ENCODE measurements around the gene PER1.
"Not testable (repeated sequence)": the region's sequence is repeated elsewhere in the genome, so short reads cannot be mapped to it uniquely, and the experiment has no call there.

The PER1 gene

GRCh38 chr17:8120520-8121406 is 31.4 kb downstream of the PER1 start:
- peak; percentile 64 for DNase-seq

DNA sequence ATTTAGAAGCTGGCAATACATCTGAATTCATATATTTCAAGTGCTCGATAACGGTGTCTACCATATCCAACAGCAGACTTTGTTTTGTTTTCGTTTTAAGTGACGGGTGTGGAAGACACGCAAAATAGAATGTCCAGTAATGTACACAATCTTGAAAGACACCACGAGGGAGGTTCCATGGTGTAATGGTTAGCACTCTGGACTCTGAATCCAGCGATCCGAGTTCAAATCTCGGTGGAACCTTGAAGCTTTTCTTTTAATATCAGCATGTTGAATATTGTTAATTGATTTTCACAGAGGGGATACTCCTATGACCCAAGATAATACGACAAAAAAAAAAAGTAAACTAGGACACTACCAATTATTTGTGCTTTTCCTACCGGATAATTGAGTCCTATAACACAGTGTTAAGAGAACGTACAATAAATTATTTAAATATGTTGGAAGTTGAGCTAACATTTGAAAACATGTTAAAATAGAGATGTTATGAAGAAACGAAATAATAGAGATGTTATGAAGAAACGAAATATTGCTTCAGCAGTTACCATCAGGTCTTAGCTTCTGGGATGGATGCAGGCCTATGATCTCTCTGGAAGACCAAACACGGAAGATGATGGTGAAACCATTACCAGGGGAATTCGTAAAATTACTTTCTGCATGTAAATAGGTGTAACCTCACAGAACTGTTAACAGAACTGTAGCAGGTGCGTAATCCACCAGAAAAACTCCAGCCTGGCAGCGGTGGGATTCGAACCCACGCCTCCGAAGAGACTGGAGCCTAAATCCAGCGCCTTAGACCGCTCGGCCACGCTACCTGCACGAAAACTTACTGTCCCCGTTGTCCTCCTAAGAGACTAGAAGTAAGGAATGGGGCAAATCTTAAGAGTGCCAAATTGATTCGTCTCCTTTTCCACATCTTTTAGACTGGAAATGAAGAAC is 32.4 kb downstream of the PER1 start:
- DNase-seq = peak; percentile 78

DNA sequence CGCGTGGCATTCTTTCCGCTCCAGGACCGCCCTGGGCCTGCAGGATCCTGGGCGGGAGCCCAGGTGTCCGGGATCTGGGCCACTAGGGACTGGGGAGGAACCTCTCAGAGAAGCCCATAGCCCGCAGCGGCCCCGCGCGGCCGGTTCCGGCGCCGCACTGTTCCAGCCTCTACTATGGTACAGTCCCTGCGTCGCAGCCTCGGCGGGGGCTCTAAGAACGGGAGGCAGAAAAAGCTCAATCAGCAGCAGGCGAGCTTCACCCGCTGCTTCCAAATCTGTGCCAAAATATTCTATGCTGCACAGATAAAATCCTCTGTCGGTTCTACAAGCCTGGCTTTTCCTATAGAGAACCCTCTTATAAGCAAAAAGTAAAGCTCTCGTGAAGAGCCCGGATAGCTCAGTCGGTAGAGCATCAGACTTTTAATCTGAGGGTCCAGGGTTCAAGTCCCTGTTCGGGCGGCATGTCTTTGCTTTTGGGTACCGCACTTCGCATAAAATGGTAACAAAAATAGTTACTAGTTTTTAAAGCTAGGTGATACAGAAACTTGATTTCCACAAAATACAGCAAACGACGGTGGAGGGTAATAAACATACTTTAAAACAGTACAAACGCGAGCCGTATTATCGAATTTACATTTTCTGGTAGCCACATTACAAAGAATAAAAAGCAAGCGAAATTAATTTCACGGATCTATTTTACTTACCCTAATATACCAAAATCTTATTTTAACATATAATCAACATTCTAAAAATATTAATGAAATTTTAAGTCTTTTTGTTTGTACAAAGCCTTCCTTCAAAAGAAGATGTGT is 33.2 kb downstream of the PER1 start:
- peak; percentile 87 for DNase-seq

- peak; percentile 54 for DNase-seq
Observed at GRCh38 chr17:8117980-8118768, 34.0 kb downstream of the PER1 start, which contains the start of gene ALOXE3. TSS of gene ALOXE3 (minus strand) at chr17:8118514. CDS start at chr17:8117990, 524 bp downstream.

- no peak for DNase-seq
Observed at GRCh38 chr17:8117367-8117979, 34.7 kb downstream of the PER1 start.

DNA sequence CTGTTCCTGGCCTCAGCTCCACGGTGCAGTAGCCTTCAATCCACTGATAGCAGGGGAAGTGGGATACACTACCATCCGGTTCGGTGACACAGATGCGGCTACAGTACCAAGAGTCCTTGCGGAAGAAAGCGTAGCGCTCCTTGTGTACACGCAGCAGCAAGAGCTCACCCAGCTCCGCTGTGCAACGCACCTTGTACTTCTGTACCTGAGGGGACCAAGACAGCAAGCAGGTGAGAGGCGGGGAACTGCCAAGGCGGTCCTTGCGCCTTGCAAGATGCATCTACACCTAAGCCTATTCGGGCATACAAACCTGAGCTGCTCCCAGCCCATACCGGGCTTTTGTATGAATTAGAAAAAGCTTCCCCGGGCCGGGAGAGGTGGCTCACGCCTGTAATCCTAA is 35.4 kb downstream of the PER1 start:
- peak; percentile 28 for DNase-seq

DNA sequence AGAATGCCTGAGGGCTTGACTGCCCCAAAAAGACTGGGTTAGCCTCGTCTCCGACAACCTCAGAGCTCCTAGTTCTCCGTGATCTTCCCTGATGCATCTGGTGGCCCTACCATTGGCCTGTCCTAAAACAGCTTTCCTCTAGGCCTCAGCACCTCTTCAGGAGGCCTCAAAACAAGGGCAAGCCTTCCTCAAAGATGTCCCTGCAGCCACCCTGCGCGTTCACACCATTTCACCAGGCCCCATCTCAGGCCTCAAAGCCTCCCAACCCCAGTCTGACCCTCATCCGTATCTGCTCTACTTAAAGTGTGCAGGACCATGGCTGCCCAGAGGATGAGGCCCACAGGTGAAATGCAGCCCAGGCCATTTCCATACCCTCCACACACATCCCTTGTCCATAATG is 41.3 kb downstream of the PER1 start:
- DNase-seq = no peak

DNA sequence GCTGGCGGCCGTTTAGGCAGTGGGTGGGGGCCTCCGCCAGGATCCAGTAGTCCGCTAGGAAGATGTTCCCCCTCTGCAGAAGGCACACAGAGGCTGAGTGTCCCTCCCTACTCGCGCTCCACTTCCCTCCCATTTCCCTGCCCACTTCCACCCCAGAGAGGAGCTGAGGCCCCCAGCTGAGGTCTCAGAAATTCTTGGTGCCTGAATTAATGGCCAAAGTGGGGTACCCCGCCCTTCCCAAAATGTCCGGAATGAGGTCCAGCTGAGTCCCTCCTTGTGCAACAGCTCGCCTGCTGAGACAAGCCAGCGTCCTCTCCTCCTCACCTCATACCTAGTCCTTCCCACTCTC is 41.8 kb downstream of the PER1 start:
- no peak for DNase-seq

DNA sequence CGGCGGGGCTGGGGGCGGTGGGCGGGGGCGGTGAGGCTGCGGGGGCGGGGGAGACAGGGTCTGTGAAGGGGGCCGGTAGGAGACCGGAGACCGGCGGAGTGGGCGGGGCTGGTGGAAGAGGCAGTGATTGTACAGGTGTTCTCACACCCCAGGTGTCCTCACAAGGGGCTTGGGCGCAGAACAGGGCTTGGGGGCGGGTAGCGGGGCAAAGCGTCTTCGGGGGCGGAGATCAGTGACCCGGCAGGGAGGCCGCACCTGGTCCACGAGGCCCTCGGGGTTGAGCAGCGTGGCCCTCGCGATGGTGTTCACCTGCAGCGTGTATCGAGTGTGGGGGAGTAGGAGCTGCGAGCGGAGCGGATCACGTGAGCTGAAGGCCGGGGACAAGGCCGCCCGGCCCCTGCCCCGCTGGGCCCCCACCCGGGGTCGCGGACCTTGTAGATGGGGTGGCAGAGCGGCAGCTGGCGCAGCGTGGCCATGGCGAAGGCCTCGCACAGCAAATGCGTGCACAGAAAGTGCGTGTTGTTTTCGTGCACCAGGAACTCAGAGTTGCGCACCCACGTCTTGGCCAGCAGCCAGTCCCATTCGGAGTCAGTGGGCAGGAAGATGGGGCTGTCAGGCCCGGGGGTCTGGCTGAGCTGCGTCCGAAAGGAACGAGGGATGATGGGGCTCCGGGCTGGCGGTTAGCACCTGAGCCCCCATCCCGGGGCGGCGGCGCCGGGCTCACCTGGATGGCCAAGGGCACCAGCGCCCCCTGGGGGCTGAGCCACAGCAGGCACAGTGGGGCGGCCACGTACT is 42.3 kb downstream of the PER1 start:
- peak; percentile 93 for DNase-seq

DNA sequence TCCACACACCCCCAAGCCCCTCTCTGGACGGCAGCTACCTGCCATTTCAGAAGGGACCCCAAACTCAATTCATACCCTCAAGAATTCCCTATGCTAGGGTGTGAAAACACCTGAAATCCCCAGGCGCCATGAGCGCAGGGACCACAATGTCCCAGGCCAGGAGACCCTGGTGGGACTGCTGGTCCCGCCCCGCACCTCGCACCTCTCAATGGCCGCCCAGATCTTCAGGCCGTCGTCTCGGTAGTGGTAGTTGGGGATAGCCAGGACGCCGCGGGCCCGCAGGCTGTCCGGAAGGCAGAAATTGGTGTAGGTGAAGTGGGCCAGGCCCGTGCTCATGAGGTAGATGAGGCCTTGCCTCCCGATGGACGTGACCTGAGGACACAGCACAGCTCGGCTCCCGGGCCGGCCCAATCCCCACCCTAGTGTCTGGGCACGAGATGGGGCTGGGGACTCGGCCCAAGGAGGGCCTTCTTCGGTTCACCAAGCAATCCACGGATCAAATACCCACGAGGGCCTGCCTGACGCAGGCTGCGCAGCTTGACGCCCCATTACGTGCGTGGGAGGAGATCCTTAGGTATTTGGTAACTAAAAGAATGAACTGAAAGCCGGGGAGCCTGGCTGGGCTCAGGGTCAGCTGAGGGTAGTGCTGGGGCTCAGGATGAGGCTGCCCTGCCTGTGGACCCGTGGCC is 43.1 kb downstream of the PER1 start:
- DNase-seq = no peak

GRCh38 chr17:8106980-8107379 is 45.2 kb downstream of the PER1 start:
- not testable (repeated sequence) for DNase-seq

- no peak for DNase-seq
Observed at GRCh38 chr17:8105957-8106398, 46.2 kb downstream of the PER1 start.

- DNase-seq = no peak
Observed at GRCh38 chr17:8104911-8105310, 47.3 kb downstream of the PER1 start.

DNA sequence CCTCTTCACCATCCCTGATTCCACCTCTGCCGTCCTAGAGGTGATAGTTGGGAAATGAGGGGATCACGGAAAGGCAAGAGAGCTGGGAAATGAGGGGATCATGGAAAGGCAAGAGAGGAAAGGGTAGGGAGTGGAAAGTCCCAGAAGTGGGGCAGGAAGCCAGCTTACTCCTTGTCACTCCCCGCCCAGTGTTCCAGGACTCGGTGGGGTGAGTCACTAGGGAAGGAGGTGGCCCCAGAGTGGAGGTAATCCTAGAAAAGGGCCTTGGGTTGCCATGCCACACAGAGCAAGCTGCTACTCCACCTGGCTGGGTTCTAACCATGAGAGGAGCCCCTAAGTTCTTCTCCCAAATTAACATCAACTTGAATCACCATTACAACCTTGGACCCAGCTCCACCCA is 48.7 kb downstream of the PER1 start:
- no peak for DNase-seq

- DNase-seq = no peak
Observed at GRCh38 chr17:8101721-8102120, 50.5 kb downstream of the PER1 start.

- DNase-seq = no peak
Observed at GRCh38 chr17:8100763-8101162, 51.4 kb downstream of the PER1 start.

GRCh38 chr17:8100111-8100510 is 52.1 kb downstream of the PER1 start:
- DNase-seq = no peak

DNA sequence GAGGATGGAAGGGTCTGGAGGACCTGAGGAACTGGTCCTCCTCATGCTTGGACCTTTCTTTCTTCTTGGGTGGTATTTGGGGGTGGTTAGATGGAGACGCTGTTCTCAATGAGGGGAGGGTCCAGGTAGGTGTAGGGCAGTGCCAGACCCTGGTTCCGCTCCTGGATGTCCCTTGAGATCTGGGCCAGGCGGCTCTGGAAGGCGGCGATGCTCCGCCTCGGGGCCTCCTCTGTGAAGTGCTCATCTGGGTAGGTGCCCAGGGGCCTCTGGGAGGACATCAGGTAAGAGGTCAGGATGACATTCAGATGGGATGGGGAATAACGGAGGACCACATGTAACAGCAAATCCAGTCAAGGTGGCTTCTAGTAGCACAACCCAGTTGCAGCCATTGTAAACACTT is 55.7 kb downstream of the PER1 start:
- DNase-seq = no peak

GRCh38 chr17:8095361-8095760 is 56.8 kb downstream of the PER1 start:
- DNase-seq = no peak
